GM12878 (cell line): ENCODE results near the gene NR2F6. TPM values are rescaled to one million over a fixed set of nuclear protein-coding genes. Genes with fewer than 3 reads are reported as not detected.
"Not testable (repeated sequence)": the region's sequence is repeated elsewhere in the genome, so short reads cannot be mapped to it uniquely, and the experiment has no call there.

Experiments
- ATAC-seq: fragments of 200-7000 bp; cut with Tn5 transposase; 3 replicates; pipeline ENCODE4 v1.9.1; 2020; ENCODE audit warnings: mild to moderate bottlenecking, moderate library complexity
- BruUV-seq: library from RNA; stranded (reverse); fragments of 400-500 nt; replicated peaks from 2 replicates; lab custom pipeline; 2021; lab: Mats Ljungman, UMichigan
- CTCF ChIA-PET: fragments of 300-600 bp; sonication (Branson Sonifier 250); formaldehyde crosslinking; extraction: SDS; loops from one replicate; lab custom pipeline; 2021; ENCODE audit warnings: inconsistent platforms; lab: Yijun Ruan, JAX
- POLR2A ChIA-PET: fragments of 350-600 bp; formaldehyde crosslinking; extraction: SDS; loops from one replicate; lab custom pipeline; 2021; ENCODE audit warnings: inconsistent platforms; lab: Charles Lee
- RAD21 ChIA-PET: fragments of 300-600 bp; sonication (Branson Sonifier 250); formaldehyde crosslinking; loops from one replicate; lab custom pipeline; 2023; ENCODE audit warnings: antibody characterized with exemption; ENCODE audit not compliant: unreplicated experiment; lab: Charles Lee
- SMC1A ChIA-PET: fragments of 300-600 bp; sonication (Branson Sonifier 250); formaldehyde crosslinking; loops from one replicate; lab custom pipeline; 2023; ENCODE audit not compliant: unreplicated experiment, uncharacterized antibody; lab: Charles Lee
- DNase-seq: peaks from one replicate; pipeline ENCODE4 v3.0.0-alpha.2; 2011; ENCODE audit warnings: low read depth, low spot score
- FAIRE-seq: peaks from 3 replicates; lab custom pipeline; 2011; peaks lifted over from hg19 to GRCh38; lab: Jason Lieb, UNC
- H2AFZ ChIP-seq: 2 replicates; pipeline ENCODE4 v1.6.0; 2011; ENCODE audit warnings: low read depth, low read length, control low read depth; ENCODE audit not compliant: control insufficient read depth
- H3K27ac ChIP-seq: 2 replicates; pipeline ENCODE4 v1.5.1; 2011; ENCODE audit warnings: control low read depth; ENCODE audit not compliant: control insufficient read depth, insufficient read depth
- H3K27me3 ChIP-seq, 2 experiments: replicated peaks in 1 of 2; 2 replicates each; pipeline versions ENCODE4 v1.6.0 to v1.6.1; 2011; ENCODE audit warnings: low read length in 1 of 2; ENCODE audit not compliant: control insufficient read depth in 2 of 2, insufficient read depth in 2 of 2
- H3K36me3 ChIP-seq, 2 experiments: 2 replicates each; pipeline ENCODE4 v1.5.1; 2011; ENCODE audit warnings: low read length in 1 of 2; ENCODE audit not compliant: control insufficient read depth in 2 of 2, insufficient read depth in 2 of 2
- H3K4me1 ChIP-seq: 2 replicates; pipeline ENCODE4 v1.6.1; 2011; ENCODE audit warnings: mild to moderate bottlenecking, low read length, moderate library complexity, mixed read lengths; ENCODE audit not compliant: control insufficient read depth, insufficient read depth
- H3K4me2 ChIP-seq: 2 replicates; pipeline ENCODE4 v1.6.0; 2011; ENCODE audit warnings: control low read depth; ENCODE audit not compliant: control insufficient read depth, insufficient read depth
- H3K4me3 ChIP-seq: fragments of 200-600 bp; sonication (generic); 2 replicates; pipeline ENCODE4 v1.5.1; 2016
- H3K79me2 ChIP-seq: 2 replicates; pipeline ENCODE4 v1.6.0; 2011; ENCODE audit warnings: low read length; ENCODE audit not compliant: control insufficient read depth, insufficient read depth
- H3K9ac ChIP-seq: 2 replicates; pipeline ENCODE4 v1.8.0; 2011; ENCODE audit warnings: low read length, control low read depth, mixed read lengths; ENCODE audit not compliant: control insufficient read depth, insufficient read depth
- H3K9me3 ChIP-seq: replicated peaks from 3 replicates; pipeline ENCODE4 v1.5.1; 2011; ENCODE audit warnings: mild to moderate bottlenecking, low read length; ENCODE audit not compliant: control insufficient read depth, insufficient read depth
- H4K20me1 ChIP-seq: 2 replicates; pipeline ENCODE4 v1.6.0; 2011; ENCODE audit not compliant: control insufficient read depth, insufficient read depth
- CEBPB ChIP-seq, 2 experiments: fragments of 150-350 bp in 1 of 2; IDR thresholded peaks; 2 replicates each; pipeline ENCODE4 v1.6.1; 2012 to 2014; ENCODE audit warnings: low read depth in 2 of 2, low read length in 2 of 2, borderline replicate concordance in 1 of 2, inconsistent platforms in 1 of 2
- IKZF1 ChIP-seq: fragments of 450-650 bp; conservative IDR thresholded peaks from 2 replicates; pipeline ENCODE4 v1.6.1; 2017; ENCODE audit warnings: antibody characterized with exemption, mild to moderate bottlenecking
- MEF2B ChIP-seq: fragments of 450-650 bp; IDR thresholded peaks from 2 replicates; pipeline ENCODE4 v1.6.1; 2018; ENCODE audit warnings: mild to moderate bottlenecking, moderate library complexity; ENCODE audit not compliant: partially characterized antibody, poor library complexity, severe bottlenecking
- NR2C2 ChIP-seq: IDR thresholded peaks from 2 replicates; pipeline ENCODE4 v1.6.1; 2011; ENCODE audit warnings: borderline replicate concordance, low read depth; ENCODE audit not compliant: control insufficient read depth, insufficient read length
- NRF1 ChIP-seq: conservative IDR thresholded peaks from 2 replicates; pipeline ENCODE4 v1.6.1; 2011; ENCODE audit warnings: mild to moderate bottlenecking, low read depth, low read length, improper control_type of control experiment
- POU2F2 ChIP-seq: IDR thresholded peaks from 3 replicates; pipeline ENCODE4 v1.6.1; 2011; ENCODE audit warnings: low read depth, mild to moderate bottlenecking, low read length, borderline replicate concordance
- SMC3 ChIP-seq: IDR thresholded peaks from 2 replicates; pipeline ENCODE4 v1.6.1; 2011; ENCODE audit warnings: low read length, improper control_type of control experiment, borderline replicate concordance
- TCF3 ChIP-seq: IDR thresholded peaks from 2 replicates; pipeline ENCODE4 v1.6.1; 2012; ENCODE audit warnings: low read depth, mild to moderate bottlenecking, low read length, borderline replicate concordance; ENCODE audit not compliant: insufficient read depth
- WGBS: methylation state at CpG from one replicate; pipeline ENCODE4 v1.1.6; 2016; ENCODE audit warnings: low lambda C conversion rate; ENCODE audit not compliant: insufficient replicate concordance, insufficient coverage; ENCODE audit errors: missing lambda C conversion rate; 5-methylcytosine and 5-hydroxymethylcytosine counted together
- in situ Hi-C: fragments of 300-500 bp; cut with MboI; formaldehyde crosslinking; loops from 9 replicates; pipeline ENCODE4 v1.14.3; 2018; ENCODE audit warnings: mixed read lengths
- intact Hi-C: fragments of 100-400 bp; cut with micrococcal nuclease; formaldehyde crosslinking; loops from one replicate; pipeline ENCODE4 v1.14.2; 2022; ENCODE audit not compliant: unreplicated experiment
- polyA plus RNA-seq, 11 experiments: library from polyadenylated mRNA; depleted of rRNA in 4 of 11; unstranded in 6 of 11; stranded (reverse) in 5 of 11; fragments of >200 nt; fragmentation: Nextera tagmentation in 4 of 11; fragmentation: Illumina TruSeq in 1 of 11; extraction: Ambion mirVana in 4 of 11; extraction: Trizol in 1 of 11; gene quantifications; 1 replicate in 1 of 11; 2 replicates in 10 of 11; pipeline versions ENCODE4 v1.2.1 to v1.2.3, GENCODE V29; 2011 to 2016; ENCODE audit warnings: inconsistent platforms in 2 of 11, missing spikeins in 2 of 11, low read depth in 1 of 11
- total RNA-seq, 4 experiments: library from RNA; depleted of rRNA in 3 of 4; stranded (reverse); fragments of >200 nt in 3 of 4; fragmentation: Illumina TruSeq in 1 of 4; extraction: Trizol in 1 of 4; gene quantifications; 2 replicates each; pipeline versions ENCODE4 v1.2.1 to v1.2.3, GENCODE V29; 2013 to 2021

NR2F6 gene
- total and polyA plus RNA-seq, 10 of the 15 experiments (the other 5 are each of a cell fraction or from before 2014, with no cell fraction given) = 0.18 to 15.5 (median 6.1) TPM

GRCh38 chr19:17274892-17275291 is 29.2 kb upstream of the NR2F6 start:
- SMC1A ChIA-PET, H3K9ac ChIP-seq, RAD21 ChIA-PET, H2AFZ ChIP-seq, ATAC-seq, H4K20me1 ChIP-seq, intact Hi-C loops, H3K9me3 ChIP-seq, H3K79me2 ChIP-seq, POLR2A ChIA-PET, DNase-seq, in situ Hi-C loops, BruUV-seq, H3K4me3 ChIP-seq, H3K27ac ChIP-seq, H3K4me2 ChIP-seq, FAIRE-seq, H3K4me1 ChIP-seq, H3K27me3 ChIP-seq, CTCF ChIA-PET: not testable (repeated sequence)
- H3K36me3 ChIP-seq = peaks cover 12 to 15% of the 10 kb centered on the region in 2 experiments; a peak in 3 of 4 replicates
- 98% methylated on average over 3 of the region's 3 CpGs for WGBS

- Histone ChIP-seq H3K4me1 (peaks cover 11% of the 10 kb centered on the region), H3K79me2 (peaks cover 13% of the 10 kb centered on the region), H3K36me3 (peaks cover 4 to 7% of the 10 kb centered on the region in 2 experiments; a peak in 3 of 4 replicates), H3K27me3 (no peaks in the 10 kb centered on the region), H4K20me1 (no peaks in the 10 kb centered on the region), H3K4me3 (0 out of 2 replicates have a peak overlapping the region, but pooled peaks have one; percentile 16), H2AFZ (no peak overlapping the region)
- in situ Hi-C loops = no loop called here
- DNase-seq = no peak
- 89% methylated on average over 13 of the region's 13 CpGs for WGBS
- ChIA-PET CTCF (interaction anchor here (1.1 kb wide), 1 partner anchor 13 kb away, joined by 4 read pairs; no protein-coding TSS in a partner anchor), RAD21 (no interaction called here), SMC1A (no interaction called here)
- no peak for ATAC-seq
- intact Hi-C loops = loop anchor here (10.0 kb wide), 1 partner anchor 494 kb away; no protein-coding TSS in a partner anchor
- BruUV-seq = no TSS peak
- no peak for TF ChIP-seq NRF1
- TF ChIP-seq POU2F2 = no peak
- no peak for TF ChIP-seq SMC3
- no peak for TF ChIP-seq TCF3
- no peak for TF ChIP-seq MEF2B
- no peak for TF ChIP-seq NR2C2
- TF ChIP-seq IKZF1 = no peak
- no peak for TF ChIP-seq CEBPB (IDR thresholded peaks at IDR 0.05; ENCODE audit: borderline replicate concordance in 1 of 2, low read depth in 2 of 2, low read length in 2 of 2)
- TF ChIP-seq, all 136 proteins: peak for 0
- H3K27ac ChIP-seq = no peak overlapping the region
- POLR2A ChIA-PET = interaction anchor here (0.7 kb wide), 3 partner anchors 52 to 1598 kb away, joined by 3 to 5 read pairs (median 5); no protein-coding TSS in a partner anchor
- FAIRE-seq = no peak
- H3K4me2 ChIP-seq = peak overlapping the region; percentile 73; the same call in 1 of the 2 replicates
- H3K9me3 ChIP-seq = no peaks in the 10 kb centered on the region
- H3K9ac ChIP-seq = no peak overlapping the region
Measured at GRCh38 chr19:17268754-17269153, 23.0 kb upstream of the NR2F6 start.
